A549 treated with AZD9567 at 1 μM for 4 hours (cell line): ENCODE results near the gene RPL5. TPM values are rescaled to one million over a fixed set of nuclear protein-coding genes. Genes with fewer than 3 reads are reported as not detected.

Source experiments
- total RNA-seq: library from RNA; stranded (reverse); fragments of 200-300 nt; extraction: Qiagen RNA extraction; gene quantifications from 5 replicates; pipeline ENCODE4 v1.2.3, GENCODE V29; 2022; ENCODE audit not compliant: insufficient read depth

RPL5 gene
- total RNA-seq = 1,075 to 1,177 TPM (median 1,166 TPM) in 5 replicates

DNA sequence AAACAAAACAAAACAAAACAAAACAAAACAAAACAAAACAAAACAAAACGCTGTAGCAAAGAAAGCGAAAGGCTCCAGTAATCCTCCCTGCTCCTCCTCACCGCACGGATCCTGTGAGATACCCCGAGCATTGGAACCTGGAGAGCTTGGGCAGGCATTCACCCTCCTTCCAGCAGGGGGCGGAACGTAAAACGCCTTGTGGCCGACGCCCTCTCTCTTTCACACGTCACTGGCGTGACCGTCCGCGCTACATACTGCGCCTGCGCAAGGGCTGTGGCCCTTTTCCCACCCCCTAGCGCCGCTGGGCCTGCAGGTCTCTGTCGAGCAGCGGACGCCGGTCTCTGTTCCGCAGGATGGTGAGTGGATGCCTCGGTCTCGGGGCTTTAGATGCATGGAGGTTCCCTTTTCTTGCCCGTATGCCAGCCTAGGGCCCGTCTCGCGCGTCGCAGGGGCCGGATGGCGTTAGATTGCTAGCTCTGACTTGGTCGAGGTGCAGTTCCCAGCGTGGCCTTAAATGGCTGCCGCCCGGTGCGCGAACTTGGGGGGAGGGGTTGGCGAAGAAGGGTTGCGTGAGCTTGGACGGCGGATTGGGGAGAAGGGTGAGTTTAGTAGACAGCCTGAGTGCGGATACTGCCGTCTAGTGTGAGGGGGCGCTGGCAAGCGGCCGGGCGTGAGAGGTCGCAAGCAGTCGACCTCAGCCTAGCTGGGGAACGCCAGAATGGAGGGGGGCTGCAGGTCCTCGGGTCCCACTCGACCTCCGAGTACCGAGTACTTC lies at the start of gene RPL5:
Gene RPL5 (plus strand): TSS at position 279 of the 775 bp plus-strand sequence. CDS start 75 bp downstream, at position 354.

DNA sequence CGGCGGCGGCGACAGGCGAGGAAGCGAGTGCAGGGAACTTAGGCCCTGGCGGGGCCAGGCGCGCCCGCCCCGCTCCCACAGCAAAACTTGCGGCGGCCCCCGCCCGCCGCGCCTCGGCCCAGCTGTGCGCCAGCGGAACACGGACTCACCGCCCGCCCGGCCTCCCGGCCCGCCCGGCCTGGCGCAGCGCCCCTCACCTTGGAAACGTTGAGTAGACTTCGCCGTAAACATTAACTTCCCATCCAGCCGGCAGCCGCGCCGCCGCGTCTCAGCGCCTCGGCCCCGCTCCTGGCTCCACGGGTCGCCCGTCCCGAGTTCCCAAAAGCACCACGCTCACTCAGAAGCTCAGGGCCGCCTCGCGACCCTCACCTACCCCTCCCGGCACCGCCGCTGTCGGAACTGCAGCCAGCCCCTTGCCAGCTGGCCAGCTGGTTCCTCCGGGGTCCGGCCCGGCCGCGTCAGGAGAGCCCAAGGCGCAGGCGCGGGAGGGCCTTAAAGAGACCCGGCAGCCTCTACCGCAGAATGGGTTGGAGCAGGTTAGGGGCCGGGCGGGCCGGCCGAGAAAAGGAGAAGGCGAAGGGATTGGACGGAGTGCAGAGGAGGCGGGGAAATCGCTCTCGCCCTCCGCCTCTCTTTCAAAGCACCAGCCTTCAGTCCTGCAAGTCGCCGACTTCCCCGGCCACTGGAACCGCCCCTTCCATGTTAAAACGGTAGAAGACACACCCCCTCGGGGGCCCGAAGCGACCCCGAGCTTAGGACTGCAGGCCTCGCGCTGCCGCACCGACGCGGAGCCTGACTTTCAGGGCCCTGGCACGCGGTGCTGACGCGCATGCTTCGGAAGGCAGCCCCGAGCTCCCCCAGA lies 47.0 kb upstream of the RPL5 start, which contains the start of gene EVI5:
Gene EVI5 (minus strand): TSS at position 470 of the 862 bp plus-strand sequence. CDS start 48,562 bp downstream, outside the sequence.

Other genes starting within 250 kb of the RPL5 start
- 5.3 to 11.7 TPM (median 6.0 TPM) in 5 replicates for gene EVI5, start 46.9 kb upstream of the RPL5 start, total RNA-seq
- gene DIPK1A, start 129.4 kb downstream of the RPL5 start, total RNA-seq = 6.8 to 14.0 TPM (median 8.5 TPM) in 5 replicates
- 9.7 to 19.2 TPM (median 11.6 TPM) in 5 replicates for gene MTF2, start 247.2 kb downstream of the RPL5 start, total RNA-seq